ENCODE results near the gene HECW1.

The HECW1 gene

DNA sequence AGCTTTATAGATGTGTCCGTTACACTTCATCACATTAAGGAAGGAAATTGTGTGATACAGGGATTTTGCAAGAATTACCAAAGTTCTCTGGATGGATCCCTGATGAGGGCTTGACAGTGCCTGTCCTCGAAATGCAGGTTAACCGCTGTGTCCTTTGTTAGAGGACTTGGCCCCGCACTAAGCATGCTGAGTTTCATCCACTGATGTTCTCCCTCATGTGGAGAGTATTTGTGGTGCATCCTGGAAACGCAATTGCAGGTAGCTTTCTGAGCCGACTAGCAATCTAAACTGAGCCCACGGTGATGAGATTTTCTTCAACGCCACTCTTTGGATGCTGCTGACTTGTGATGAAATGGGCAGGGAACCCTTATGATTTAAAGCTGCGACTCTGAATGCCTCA lies 398.6 kb downstream of the HECW1 start:
- TF ChIP-seq, protein P1, sequence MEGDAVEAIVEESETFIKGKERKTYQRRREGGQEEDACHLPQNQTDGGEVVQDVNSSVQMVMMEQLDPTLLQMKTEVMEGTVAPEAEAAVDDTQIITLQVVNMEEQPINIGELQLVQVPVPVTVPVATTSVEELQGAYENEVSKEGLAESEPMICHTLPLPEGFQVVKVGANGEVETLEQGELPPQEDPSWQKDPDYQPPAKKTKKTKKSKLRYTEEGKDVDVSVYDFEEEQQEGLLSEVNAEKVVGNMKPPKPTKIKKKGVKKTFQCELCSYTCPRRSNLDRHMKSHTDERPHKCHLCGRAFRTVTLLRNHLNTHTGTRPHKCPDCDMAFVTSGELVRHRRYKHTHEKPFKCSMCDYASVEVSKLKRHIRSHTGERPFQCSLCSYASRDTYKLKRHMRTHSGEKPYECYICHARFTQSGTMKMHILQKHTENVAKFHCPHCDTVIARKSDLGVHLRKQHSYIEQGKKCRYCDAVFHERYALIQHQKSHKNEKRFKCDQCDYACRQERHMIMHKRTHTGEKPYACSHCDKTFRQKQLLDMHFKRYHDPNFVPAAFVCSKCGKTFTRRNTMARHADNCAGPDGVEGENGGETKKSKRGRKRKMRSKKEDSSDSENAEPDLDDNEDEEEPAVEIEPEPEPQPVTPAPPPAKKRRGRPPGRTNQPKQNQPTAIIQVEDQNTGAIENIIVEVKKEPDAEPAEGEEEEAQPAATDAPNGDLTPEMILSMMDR (IDR thresholded peaks at IDR 0.05): no peak

DNA sequence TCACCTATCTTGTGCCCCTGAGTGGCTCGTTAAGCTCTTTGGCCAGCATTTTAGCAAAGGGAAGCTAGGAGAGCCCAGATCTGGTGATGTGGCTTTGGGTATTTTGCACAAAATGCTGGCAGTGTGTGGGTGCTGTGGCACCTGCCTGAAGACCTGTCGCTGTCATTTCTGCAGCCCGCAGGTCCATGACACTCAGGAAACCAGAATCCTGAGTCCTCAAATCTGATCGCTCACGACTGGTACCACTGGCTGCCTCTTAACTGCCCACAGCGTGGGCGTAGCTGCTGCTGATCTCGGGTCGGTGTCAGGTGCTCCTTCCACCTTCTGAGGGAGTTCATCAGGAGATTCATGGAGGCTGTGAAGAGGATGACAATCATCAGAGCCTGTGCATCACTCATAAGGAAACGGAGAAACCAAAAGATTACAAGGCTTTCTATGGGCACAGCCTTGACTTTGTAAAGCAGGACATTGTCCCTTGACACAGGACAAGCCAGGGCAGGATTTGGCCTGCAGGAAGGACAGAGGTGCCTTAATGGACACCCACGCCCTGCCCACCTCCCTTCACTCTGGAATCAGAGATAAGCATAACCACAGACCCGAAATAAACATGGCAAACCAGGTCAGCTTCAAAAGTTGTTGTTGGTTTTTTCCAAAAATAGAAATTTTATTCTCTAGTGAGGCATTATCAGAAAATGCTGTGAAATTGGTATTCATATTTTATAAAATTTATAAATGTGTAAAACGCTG lies 399.5 kb downstream of the HECW1 start:
- TF ChIP-seq, protein P1 (IDR thresholded peaks at IDR 0.05): no peak

DNA sequence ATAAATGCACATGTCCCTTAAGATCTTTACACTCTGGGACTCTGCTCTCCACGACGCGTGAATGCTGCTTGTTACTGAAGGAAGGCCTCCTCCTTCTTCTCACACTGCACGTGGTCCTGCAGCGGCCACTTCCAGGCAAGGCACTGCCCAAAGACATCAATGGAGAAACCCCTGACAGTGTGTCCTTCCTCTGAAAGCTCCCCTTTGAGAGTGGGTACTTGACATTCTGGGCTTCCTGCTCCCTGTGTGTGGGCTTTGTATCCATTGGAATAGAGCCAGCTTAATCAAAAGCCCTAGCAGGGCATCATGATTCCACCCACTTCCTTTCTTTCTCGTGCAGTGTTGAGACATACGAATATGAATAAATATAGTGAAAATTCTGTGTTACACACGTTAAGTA lies 400.8 kb downstream of the HECW1 start:
- TF ChIP-seq, protein P1 (IDR thresholded peaks at IDR 0.05): no peak

DNA sequence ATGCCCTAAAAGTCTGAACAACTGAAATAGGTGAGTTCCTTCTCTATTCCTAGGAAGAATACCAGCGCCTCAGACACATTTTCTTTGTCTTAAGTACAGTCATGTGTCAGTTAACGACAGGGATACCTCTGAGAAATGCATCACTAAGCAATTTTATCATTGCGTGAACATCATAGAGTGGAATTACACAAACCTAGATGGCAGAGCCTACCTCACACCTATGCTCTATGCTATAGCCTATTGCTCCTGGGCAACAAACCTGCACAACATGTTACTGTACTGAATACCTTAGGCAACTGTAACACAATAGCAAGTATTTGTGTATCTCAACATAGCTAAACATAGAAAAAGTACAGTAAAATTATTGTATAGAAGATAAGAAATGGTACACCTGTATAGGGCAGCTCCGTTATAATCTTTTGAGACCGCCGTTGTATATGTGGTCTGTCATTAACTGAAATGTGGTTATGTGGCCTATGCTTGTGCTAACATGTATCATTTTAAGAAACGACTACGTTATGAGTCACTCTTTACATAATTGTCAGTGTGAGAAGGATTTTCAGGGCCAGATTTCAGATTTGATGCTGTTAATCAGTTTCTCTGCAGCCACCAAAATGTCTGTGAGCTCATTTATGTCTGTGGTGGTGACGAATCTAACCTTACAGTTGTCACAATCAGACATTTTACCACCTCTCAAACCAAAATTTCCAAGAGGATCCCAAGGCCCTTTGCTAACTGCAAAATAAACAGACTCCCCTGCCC lies 404.3 kb downstream of the HECW1 start:
- TF ChIP-seq, protein P1 (IDR thresholded peaks at IDR 0.05): no peak

DNA sequence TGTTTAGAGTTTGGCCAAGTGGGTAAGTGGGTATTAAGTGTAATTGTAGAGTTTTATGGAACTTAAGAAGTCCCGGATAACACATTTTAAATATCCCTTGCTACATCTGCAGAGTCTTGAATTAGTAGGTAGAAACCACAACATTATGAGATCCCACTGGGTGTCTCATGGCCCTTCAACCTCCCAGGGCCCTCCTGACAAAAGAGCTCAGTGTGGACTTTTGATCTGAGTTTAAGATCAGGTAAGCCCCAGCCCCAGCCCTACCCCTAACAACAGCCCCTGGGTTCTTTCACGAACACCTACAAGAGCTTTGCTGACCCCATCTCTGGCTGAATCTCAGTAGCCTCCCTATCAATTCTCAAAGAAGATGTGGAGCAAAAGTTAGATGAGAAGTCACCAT lies 405.0 kb downstream of the HECW1 start:
- TF ChIP-seq, protein P1 (IDR thresholded peaks at IDR 0.05): no peak

DNA sequence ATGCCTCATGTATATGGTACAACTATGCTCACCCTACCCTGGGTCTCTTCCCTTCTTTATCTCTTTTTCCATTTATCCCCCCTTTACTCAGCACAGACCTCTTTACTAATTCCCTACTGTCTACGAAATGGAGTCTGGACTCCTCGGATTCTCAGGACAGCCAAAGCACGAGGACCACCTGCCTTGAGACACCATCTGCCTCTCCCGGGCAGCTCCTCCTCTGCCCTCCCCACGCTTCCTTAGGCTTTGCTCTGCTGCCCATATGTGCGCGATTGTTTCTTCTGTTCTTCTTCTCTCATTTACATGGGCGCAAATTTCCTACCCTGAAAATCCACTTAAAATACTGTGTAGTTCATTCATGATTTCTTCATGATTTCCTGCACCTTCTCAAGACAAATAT lies 407.8 kb downstream of the HECW1 start:
- TF ChIP-seq, protein P1 (IDR thresholded peaks at IDR 0.05): no peak

DNA sequence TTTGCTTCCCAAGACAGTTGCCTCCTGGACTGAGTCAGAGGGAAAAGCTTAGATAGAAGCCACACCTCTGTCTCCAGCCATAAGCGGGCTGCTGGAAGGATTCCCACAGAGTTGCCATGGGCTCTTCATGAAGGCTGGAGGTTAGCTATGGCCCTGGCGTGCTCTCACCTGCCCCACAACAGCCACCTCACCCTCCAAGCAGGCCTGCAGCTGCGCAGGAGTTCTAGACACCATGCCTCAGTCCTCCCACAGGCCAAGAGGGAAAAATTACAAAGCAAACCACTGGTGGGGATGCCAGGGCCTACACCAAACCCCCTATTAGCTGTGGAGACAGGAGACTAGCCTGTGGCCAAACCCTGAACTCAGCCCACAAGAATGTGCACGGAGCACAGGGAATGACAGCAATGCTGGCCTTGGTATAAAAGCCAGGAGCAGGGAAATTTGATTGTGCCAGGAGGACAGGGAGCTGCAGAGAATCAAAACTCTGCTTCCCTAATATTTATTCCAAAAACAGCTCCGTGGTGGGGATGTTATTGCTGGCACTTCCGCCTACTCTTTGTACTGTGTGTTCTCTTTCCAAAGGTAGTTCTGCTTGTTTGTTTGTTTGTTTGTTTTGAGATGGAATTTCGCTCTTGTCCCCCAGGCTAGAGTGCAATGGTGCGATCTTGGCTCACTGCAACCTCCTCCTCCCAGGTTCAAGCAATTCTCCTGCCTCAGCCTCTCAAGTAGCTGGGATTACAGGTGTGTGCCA lies 410.1 kb downstream of the HECW1 start:
- TF ChIP-seq, protein P1 (IDR thresholded peaks at IDR 0.05): no peak

All from LNCAP (cell line).